ENCODE data around the gene ERGIC1.
A peak's percentile ranks its signal among the peaks of the same experiment; 100 is the strongest.

ERGIC1 gene

GRCh38 chr5:172918421-172919371 is 84.6 kb downstream of the ERGIC1 start:
- DNase-seq (ENCODE audit: low read depth in 2 of 3, low spot score in 2 of 3), result peak in 1 of 3 experiments; percentile 11

- no peak for DNase-seq (ENCODE audit: low read depth in 2 of 3, low spot score in 2 of 3)
These were observed 85.7 kb downstream of the ERGIC1 start for GRCh38 chr5:172919525-172920446.

GRCh38 chr5:172920447-172920849 is 86.4 kb downstream of the ERGIC1 start:
- DNase-seq (ENCODE audit: low read depth in 2 of 3, low spot score in 2 of 3), result no peak

GRCh38 chr5:172920995-172921394 is 86.9 kb downstream of the ERGIC1 start:
- DNase-seq (ENCODE audit: low read depth in 2 of 3, low spot score in 2 of 3), result no peak

GRCh38 chr5:172921906-172922305 is 87.9 kb downstream of the ERGIC1 start:
- DNase-seq (ENCODE audit: low read depth in 2 of 3, low spot score in 2 of 3), result no peak

GRCh38 chr5:172923539-172923938 is 89.5 kb downstream of the ERGIC1 start:
- no peak for DNase-seq (ENCODE audit: low read depth in 2 of 3, low spot score in 2 of 3)

- no peak for DNase-seq (ENCODE audit: low read depth in 2 of 3, low spot score in 2 of 3)
These were observed 91.4 kb downstream of the ERGIC1 start for GRCh38 chr5:172925336-172925948.

GRCh38 chr5:172926008-172926523 is 92.0 kb downstream of the ERGIC1 start:
- DNase-seq (ENCODE audit: low read depth in 2 of 3, low spot score in 2 of 3), result no peak

GRCh38 chr5:172926796-172927195 is 92.7 kb downstream of the ERGIC1 start:
- DNase-seq (ENCODE audit: low read depth in 2 of 3, low spot score in 2 of 3), result no peak

- DNase-seq (ENCODE audit: low read depth in 2 of 3, low spot score in 2 of 3), result no peak
These were observed 95.4 kb downstream of the ERGIC1 start for GRCh38 chr5:172929371-172929838.

- no peak for DNase-seq (ENCODE audit: low read depth in 2 of 3, low spot score in 2 of 3)
These were observed 97.0 kb downstream of the ERGIC1 start for GRCh38 chr5:172931001-172931536.

- DNase-seq (ENCODE audit: low read depth in 2 of 3, low spot score in 2 of 3), result peak; percentile 34 to 64 (median 48)
These were observed 98.4 kb downstream of the ERGIC1 start for GRCh38 chr5:172932313-172933017.

GRCh38 chr5:172933238-172933637 is 99.2 kb downstream of the ERGIC1 start:
- no peak for DNase-seq (ENCODE audit: low read depth in 2 of 3, low spot score in 2 of 3)

GRCh38 chr5:172935096-172935495 is 101.0 kb downstream of the ERGIC1 start:
- no peak for DNase-seq (ENCODE audit: low read depth in 2 of 3, low spot score in 2 of 3)

GRCh38 chr5:172936401-172936800 is 102.3 kb downstream of the ERGIC1 start:
- DNase-seq (ENCODE audit: low read depth in 2 of 3, low spot score in 2 of 3), result no peak

GRCh38 chr5:172939071-172939470 is 105.0 kb downstream of the ERGIC1 start:
- DNase-seq (ENCODE audit: low read depth in 2 of 3, low spot score in 2 of 3), result no peak

GRCh38 chr5:172939611-172940267 is 105.7 kb downstream of the ERGIC1 start:
- DNase-seq (ENCODE audit: low read depth in 2 of 3, low spot score in 2 of 3), result no peak

GRCh38 chr5:172940268-172941066 is 106.4 kb downstream of the ERGIC1 start:
- no peak for DNase-seq (ENCODE audit: low read depth in 2 of 3, low spot score in 2 of 3)

- DNase-seq (ENCODE audit: low read depth in 2 of 3, low spot score in 2 of 3), result no peak
These were observed 107.0 kb downstream of the ERGIC1 start for GRCh38 chr5:172941067-172941516.

Measured in activated CD8-positive, alpha-beta memory T cell treated with anti-CD3 and anti-CD28 coated beads for 48 hours (primary cell).